Lower leg skin (tissue), 3 donors: ENCODE measurements around the gene UROC1.

Source experiments
- CTCF ChIP-seq, 3 donors: fragments of 450-650 bp; IDR thresholded peaks; one replicate each; pipeline ENCODE4 v1.5.1; 2016; ENCODE audit warnings: antibody characterized with exemption in 3 of 3, mild to moderate bottlenecking in 3 of 3, moderate library complexity in 2 of 3
- POLR2A ChIP-seq, 2 donors: fragments of 450-650 bp; IDR thresholded peaks; one replicate each; pipeline ENCODE4 v1.6.1; 2016 to 2017; ENCODE audit warnings: antibody characterized with exemption in 2 of 2, mild to moderate bottlenecking in 1 of 2, moderate library complexity in 1 of 2

- TF ChIP-seq POLR2A (IDR thresholded peaks at IDR 0.05) (no peak), CTCF (IDR thresholded peaks at IDR 0.05) (no peak)
Measured at GRCh38 chr3:126511291-126511690, 6.3 kb downstream of the UROC1 start.
